Fibroblast of the aortic adventitia (primary cell): ENCODE data around the gene BIN1. TPM values are rescaled to one million over a fixed set of nuclear protein-coding genes. Genes with fewer than 3 reads are reported as not detected.

ENCODE experiments used
- DNase-seq: peaks from one replicate; pipeline ENCODE4 v3.0.0-alpha.2; 2010; ENCODE audit warnings: low read depth
- H3K4me3 ChIP-seq: 2 replicates; pipeline ENCODE4 v1.5.1; 2011; ENCODE audit warnings: low read depth, mild to moderate bottlenecking, control low read depth, low read length, moderate library complexity
- total RNA-seq: library from RNA; depleted of rRNA; stranded (reverse); fragments of >200 nt; gene quantifications from 2 replicates; pipeline ENCODE4 v1.2.3, GENCODE V29; 2012; ENCODE audit warnings: low replicate concordance
- TF ChIP-seq, protein P1 (sequence below): IDR thresholded peaks from 2 replicates; pipeline ENCODE4 v1.5.1; 2011; ENCODE audit warnings: mild to moderate bottlenecking, low read length, control low read depth, inconsistent platforms; ENCODE audit not compliant: insufficient read depth

The BIN1 gene
- total RNA-seq, 1 donor: 68.7 TPM

DNA sequence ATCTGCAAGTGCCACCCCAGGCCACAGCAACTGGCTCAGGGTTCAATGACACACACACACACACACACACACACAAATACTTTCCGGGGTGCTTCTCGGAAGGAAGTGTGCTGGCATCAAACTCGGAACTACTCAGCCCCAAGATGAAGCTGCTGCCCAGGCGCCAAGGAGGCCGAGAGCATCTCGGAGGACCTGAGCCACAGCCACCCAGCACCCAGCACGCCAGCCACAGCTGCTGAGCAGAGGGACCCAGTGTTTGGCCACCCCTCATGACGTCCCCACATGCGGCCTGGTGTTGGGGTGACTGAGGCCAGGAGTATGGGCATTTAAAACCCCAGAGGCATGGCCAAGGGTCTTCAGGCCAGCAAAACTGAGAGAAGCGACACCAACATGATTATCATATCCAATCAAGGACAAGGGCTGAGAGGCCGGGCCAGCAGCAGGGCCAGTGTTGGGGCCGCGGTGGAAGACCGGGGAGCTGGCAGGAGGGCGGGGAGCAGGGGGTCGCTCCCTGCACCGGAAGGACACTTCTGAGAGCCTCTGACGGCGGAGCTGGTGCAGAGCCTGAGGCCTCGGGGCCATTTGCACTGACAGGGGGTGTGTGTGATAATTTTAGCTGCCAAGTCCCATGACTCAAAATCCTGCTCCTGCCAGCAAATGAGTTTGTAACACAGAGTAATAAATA, 61.8 kb downstream of the BIN1 start:
- DNase-seq: peak; percentile 67
- no peak overlapping the region for H3K4me3 ChIP-seq
- TF ChIP-seq, protein P1, sequence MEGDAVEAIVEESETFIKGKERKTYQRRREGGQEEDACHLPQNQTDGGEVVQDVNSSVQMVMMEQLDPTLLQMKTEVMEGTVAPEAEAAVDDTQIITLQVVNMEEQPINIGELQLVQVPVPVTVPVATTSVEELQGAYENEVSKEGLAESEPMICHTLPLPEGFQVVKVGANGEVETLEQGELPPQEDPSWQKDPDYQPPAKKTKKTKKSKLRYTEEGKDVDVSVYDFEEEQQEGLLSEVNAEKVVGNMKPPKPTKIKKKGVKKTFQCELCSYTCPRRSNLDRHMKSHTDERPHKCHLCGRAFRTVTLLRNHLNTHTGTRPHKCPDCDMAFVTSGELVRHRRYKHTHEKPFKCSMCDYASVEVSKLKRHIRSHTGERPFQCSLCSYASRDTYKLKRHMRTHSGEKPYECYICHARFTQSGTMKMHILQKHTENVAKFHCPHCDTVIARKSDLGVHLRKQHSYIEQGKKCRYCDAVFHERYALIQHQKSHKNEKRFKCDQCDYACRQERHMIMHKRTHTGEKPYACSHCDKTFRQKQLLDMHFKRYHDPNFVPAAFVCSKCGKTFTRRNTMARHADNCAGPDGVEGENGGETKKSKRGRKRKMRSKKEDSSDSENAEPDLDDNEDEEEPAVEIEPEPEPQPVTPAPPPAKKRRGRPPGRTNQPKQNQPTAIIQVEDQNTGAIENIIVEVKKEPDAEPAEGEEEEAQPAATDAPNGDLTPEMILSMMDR: no peak

DNA sequence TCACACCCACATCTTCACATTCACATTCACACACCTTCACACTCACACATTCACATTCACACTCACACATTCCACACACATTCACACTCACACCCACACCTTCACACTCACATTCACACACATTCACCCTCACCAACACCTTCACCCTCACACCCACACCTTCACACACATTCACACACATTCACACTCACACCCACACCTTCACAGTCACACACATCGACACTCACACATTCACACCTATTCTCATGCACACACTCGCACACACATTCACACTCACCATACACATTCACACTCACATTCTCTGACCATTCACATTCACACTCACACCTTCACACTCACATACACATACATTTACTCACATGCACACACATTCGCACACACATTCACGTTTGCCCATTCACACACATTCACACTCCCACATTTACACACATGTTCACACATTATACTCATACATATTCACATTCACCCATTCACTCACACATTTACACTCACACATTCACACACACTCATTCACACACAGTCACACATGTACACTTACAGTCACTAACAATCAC, 62.7 kb downstream of the BIN1 start:
- TF ChIP-seq, protein P1: no peak
- H3K4me3 ChIP-seq: no peak overlapping the region
- no peak for DNase-seq

DNA sequence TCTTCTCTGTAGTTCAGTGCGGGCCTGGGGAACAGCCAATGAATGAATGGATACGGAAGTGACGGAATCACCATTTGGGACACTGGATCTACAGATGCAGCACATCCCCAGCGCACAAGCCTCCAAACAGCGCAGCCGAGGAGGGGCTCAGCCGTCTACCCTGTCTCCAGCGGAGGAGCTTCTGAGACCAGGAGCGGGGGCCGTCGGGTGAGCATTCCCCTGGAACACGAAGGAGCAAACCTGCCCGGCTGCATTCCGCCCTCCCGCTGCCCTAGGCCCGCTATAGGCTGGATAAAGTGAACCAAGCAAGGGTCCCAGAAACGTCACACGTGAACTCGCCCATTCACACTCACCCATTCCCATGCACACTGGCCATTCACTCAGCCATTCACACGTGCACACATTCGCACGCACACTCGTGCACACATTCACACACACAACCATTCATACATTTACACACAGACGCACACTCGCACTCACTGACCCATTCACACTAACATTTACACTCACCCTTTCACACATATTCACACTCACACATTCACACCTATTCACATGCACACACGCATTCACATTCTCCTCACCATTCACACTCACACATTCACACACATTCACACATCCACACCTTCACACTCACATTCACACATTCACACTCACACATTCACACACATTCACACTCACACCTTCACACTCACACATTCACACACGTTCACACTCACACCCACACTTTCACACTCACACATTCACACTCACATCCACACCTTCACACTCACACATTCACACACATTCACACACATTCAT, 63.4 kb downstream of the BIN1 start:
- TF ChIP-seq, protein P1: no peak
- no peak overlapping the region for H3K4me3 ChIP-seq
- no peak for DNase-seq

DNA sequence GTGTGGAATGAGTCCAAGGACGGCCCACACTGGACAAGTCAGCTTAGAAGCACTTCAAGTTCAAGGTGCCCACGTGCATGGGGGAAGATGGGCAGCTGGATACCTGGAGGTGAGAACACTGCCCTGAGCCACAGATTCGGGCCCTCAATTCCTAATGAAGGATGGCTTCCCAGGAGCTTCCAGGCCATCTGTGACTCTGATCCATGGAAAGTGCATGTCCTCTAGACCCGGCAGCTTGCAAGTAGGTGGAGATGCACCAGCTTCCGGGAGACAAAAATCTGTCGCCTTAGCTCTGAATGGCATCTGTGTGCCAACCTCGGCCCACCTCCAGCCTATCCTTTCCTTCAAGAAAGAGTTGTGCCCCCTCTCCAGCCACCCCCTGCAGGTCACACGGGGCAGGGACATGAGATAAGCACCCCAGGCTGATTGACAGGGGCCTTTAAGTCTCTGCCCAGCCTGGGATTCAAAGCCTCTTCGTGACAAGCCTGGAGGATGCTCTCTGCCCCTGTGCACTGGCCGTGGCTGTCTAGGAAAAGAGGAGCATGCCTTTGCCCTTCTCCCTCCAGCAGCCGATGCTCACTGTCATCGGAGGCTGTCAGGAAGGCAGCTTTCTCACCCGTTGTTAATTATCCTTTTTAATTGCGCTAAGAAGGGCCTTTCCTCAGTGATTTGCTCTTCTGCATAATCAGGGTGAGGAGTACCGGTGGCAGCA, 65.5 kb downstream of the BIN1 start:
- no peak overlapping the region for H3K4me3 ChIP-seq
- no peak for DNase-seq
- TF ChIP-seq, protein P1: no peak

DNA sequence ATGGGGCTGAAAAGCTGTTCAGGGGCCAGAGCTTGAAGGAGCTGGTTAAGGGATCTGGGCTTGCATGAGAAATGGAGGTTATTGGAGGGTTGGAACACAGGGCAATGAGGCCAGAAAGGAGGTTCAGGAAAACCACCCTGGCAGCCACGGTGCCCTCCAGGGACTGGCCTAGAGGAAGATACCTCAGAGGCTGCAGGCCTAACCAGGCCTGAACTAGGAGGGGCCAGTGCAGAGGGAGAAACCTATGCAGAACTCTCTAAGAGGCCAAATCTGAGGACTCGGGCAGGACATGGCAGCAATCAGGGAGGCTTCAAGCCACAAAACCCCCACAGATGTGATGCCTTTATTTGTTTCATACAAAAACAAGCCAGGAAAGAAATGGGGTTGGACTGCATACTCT, 66.8 kb downstream of the BIN1 start:
- DNase-seq: no peak
- TF ChIP-seq, protein P1: no peak
- no peak overlapping the region for H3K4me3 ChIP-seq

DNA sequence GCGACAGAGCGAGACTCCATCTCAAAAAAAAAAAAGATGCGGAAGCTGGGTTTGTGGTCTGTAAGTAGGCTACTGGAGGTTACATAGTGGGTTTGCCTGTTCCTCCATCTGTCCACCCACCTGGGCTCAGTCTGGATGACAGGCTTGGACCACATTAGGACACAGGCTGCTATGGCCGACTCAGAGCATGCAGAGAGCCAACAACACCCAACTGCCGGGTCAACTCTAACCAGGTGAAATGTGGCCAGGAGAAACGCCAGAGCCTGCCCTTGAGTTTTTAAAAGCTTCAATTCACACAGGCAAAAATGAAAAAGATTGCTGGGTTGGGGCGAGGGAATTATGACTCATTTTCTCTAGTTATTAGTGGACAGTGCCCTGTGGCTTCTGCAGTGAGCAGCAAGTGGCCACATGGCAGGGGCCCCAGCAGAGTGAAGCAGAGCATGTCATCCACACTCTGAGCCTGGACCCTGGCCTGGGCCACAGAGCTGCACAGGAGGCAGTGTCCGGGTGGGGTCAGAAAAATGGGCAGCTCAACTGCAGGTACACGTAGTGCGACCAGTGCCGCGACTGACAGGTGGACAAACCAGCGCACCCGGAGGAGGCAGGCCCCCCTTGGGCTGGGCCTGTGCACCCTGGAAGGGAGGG, 67.4 kb downstream of the BIN1 start:
- no peak overlapping the region for H3K4me3 ChIP-seq
- TF ChIP-seq, protein P1: no peak
- DNase-seq: no peak
